ENCODE measurements around the gene IQCM.

Gene IQCM

GRCh38 chr4:149741186-149741831, 74.3 kb downstream of the IQCM start:
- Histone ChIP-seq H3K4me3 (ENCODE audit: low read length in 2 of 2) (no peak overlapping the region), H3K9me3 (ENCODE audit: control insufficient read depth in 2 of 2, low read length in 2 of 2) (no peaks in the 10 kb centered on the region), H3K36me3 (ENCODE audit: control insufficient read depth in 2 of 2, insufficient read depth in 2 of 2, low read length in 2 of 2) (no peaks in the 10 kb centered on the region), H3K4me1 (ENCODE audit: control insufficient read depth, insufficient read depth, low read length) (no peaks in the 10 kb centered on the region), H3K27ac (ENCODE audit: low read length) (no peak overlapping the region), H3K27me3 (ENCODE audit: control insufficient read depth in 1 of 2, insufficient read depth in 2 of 2, low read length in 2 of 2) (no peaks in the 10 kb centered on the region), H3K9ac (ENCODE audit: low read length in 2 of 2) (no peak overlapping the region)

- Histone ChIP-seq H3K9me3 (ENCODE audit: control insufficient read depth in 2 of 2, low read length in 2 of 2) (no peaks in the 10 kb centered on the region), H3K4me3 (ENCODE audit: low read length in 2 of 2) (no peak overlapping the region), H3K4me1 (ENCODE audit: control insufficient read depth, insufficient read depth, low read length) (no peaks in the 10 kb centered on the region), H3K9ac (ENCODE audit: low read length in 2 of 2) (no peak overlapping the region), H3K36me3 (ENCODE audit: control insufficient read depth in 2 of 2, insufficient read depth in 2 of 2, low read length in 2 of 2) (no peaks in the 10 kb centered on the region), H3K27me3 (ENCODE audit: control insufficient read depth in 1 of 2, insufficient read depth in 2 of 2, low read length in 2 of 2) (no peaks in the 10 kb centered on the region), H3K27ac (ENCODE audit: low read length) (no peak overlapping the region)
Observed at GRCh38 chr4:149738156-149738555, 77.5 kb downstream of the IQCM start.

GRCh38 chr4:149735796-149736195, 79.8 kb downstream of the IQCM start:
- Histone ChIP-seq H3K9me3 (ENCODE audit: control insufficient read depth in 2 of 2, low read length in 2 of 2) (no peaks in the 10 kb centered on the region), H3K36me3 (ENCODE audit: control insufficient read depth in 2 of 2, insufficient read depth in 2 of 2, low read length in 2 of 2) (no peaks in the 10 kb centered on the region), H3K9ac (ENCODE audit: low read length in 2 of 2) (no peak overlapping the region)

GRCh38 chr4:149728444-149728843, 87.2 kb downstream of the IQCM start:
- H3K27me3 ChIP-seq (ENCODE audit: control insufficient read depth in 1 of 2, insufficient read depth in 2 of 2, low read length in 2 of 2), result no peaks in the 10 kb centered on the region
- no peaks in the 10 kb centered on the region for H3K36me3 ChIP-seq (ENCODE audit: control insufficient read depth in 2 of 2, insufficient read depth in 2 of 2, low read length in 2 of 2)
- no peak overlapping the region for H3K27ac ChIP-seq (ENCODE audit: low read length)
- H3K9me3 ChIP-seq (ENCODE audit: control insufficient read depth in 2 of 2, low read length in 2 of 2), result no peaks in the 10 kb centered on the region
- H3K9ac ChIP-seq (ENCODE audit: low read length in 2 of 2), result no peak overlapping the region
- H3K4me3 ChIP-seq (ENCODE audit: low read length in 2 of 2), result no peak overlapping the region
- H3K4me1 ChIP-seq (ENCODE audit: control insufficient read depth, insufficient read depth, low read length), result no peaks in the 10 kb centered on the region

More at GRCh38 chr4:149735796-149736195, 79.8 kb downstream of the IQCM start:
- no peaks in the 10 kb centered on the region for H3K27me3 ChIP-seq (ENCODE audit: control insufficient read depth in 1 of 2, insufficient read depth in 2 of 2, low read length in 2 of 2)
- H3K4me3 ChIP-seq (ENCODE audit: low read length in 2 of 2), result no peak overlapping the region
- no peaks in the 10 kb centered on the region for H3K4me1 ChIP-seq (ENCODE audit: control insufficient read depth, insufficient read depth, low read length)
- H3K27ac ChIP-seq (ENCODE audit: low read length), result no peak overlapping the region

GRCh38 chr4:149727663-149728062, 88.0 kb downstream of the IQCM start:
- H3K4me3 ChIP-seq (ENCODE audit: low read length in 2 of 2), result no peak overlapping the region
- no peaks in the 10 kb centered on the region for H3K36me3 ChIP-seq (ENCODE audit: control insufficient read depth in 2 of 2, insufficient read depth in 2 of 2, low read length in 2 of 2)
- H3K4me1 ChIP-seq (ENCODE audit: control insufficient read depth, insufficient read depth, low read length), result no peaks in the 10 kb centered on the region
- no peaks in the 10 kb centered on the region for H3K27me3 ChIP-seq (ENCODE audit: control insufficient read depth in 1 of 2, insufficient read depth in 2 of 2, low read length in 2 of 2)
- no peak overlapping the region for H3K27ac ChIP-seq (ENCODE audit: low read length)
- H3K9me3 ChIP-seq (ENCODE audit: control insufficient read depth in 2 of 2, low read length in 2 of 2), result no peaks in the 10 kb centered on the region
- H3K9ac ChIP-seq (ENCODE audit: low read length in 2 of 2), result no peak overlapping the region

- Histone ChIP-seq H3K27ac (ENCODE audit: low read length) (no peak overlapping the region), H3K4me3 (ENCODE audit: low read length in 2 of 2) (no peak overlapping the region), H3K36me3 (ENCODE audit: control insufficient read depth in 2 of 2, insufficient read depth in 2 of 2, low read length in 2 of 2) (no peaks in the 10 kb centered on the region), H3K9ac (ENCODE audit: low read length in 2 of 2) (no peak overlapping the region), H3K9me3 (ENCODE audit: control insufficient read depth in 2 of 2, low read length in 2 of 2) (no peaks in the 10 kb centered on the region), H3K27me3 (ENCODE audit: control insufficient read depth in 1 of 2, insufficient read depth in 2 of 2, low read length in 2 of 2) (no peaks in the 10 kb centered on the region), H3K4me1 (ENCODE audit: control insufficient read depth, insufficient read depth, low read length) (no peaks in the 10 kb centered on the region)
Observed at GRCh38 chr4:149723065-149723464, 92.6 kb downstream of the IQCM start.

- Histone ChIP-seq H3K27ac (ENCODE audit: low read length) (no peak overlapping the region), H3K9ac (ENCODE audit: low read length in 2 of 2) (no peak overlapping the region), H3K9me3 (ENCODE audit: control insufficient read depth in 2 of 2, low read length in 2 of 2) (no peaks in the 10 kb centered on the region), H3K4me1 (ENCODE audit: control insufficient read depth, insufficient read depth, low read length) (no peaks in the 10 kb centered on the region), H3K27me3 (ENCODE audit: control insufficient read depth in 1 of 2, insufficient read depth in 2 of 2, low read length in 2 of 2) (no peaks in the 10 kb centered on the region), H3K36me3 (ENCODE audit: control insufficient read depth in 2 of 2, insufficient read depth in 2 of 2, low read length in 2 of 2) (no peaks in the 10 kb centered on the region), H3K4me3 (ENCODE audit: low read length in 2 of 2) (no peak overlapping the region)
Observed at GRCh38 chr4:149719806-149720205, 95.8 kb downstream of the IQCM start.

GRCh38 chr4:149719357-149719756, 96.3 kb downstream of the IQCM start:
- no peak overlapping the region for H3K27ac ChIP-seq (ENCODE audit: low read length)
- no peaks in the 10 kb centered on the region for H3K27me3 ChIP-seq (ENCODE audit: control insufficient read depth in 1 of 2, insufficient read depth in 2 of 2, low read length in 2 of 2)
- no peaks in the 10 kb centered on the region for H3K36me3 ChIP-seq (ENCODE audit: control insufficient read depth in 2 of 2, insufficient read depth in 2 of 2, low read length in 2 of 2)
- H3K9ac ChIP-seq (ENCODE audit: low read length in 2 of 2), result no peak overlapping the region
- no peaks in the 10 kb centered on the region for H3K9me3 ChIP-seq (ENCODE audit: control insufficient read depth in 2 of 2, low read length in 2 of 2)
- H3K4me1 ChIP-seq (ENCODE audit: control insufficient read depth, insufficient read depth, low read length), result no peaks in the 10 kb centered on the region
- H3K4me3 ChIP-seq (ENCODE audit: low read length in 2 of 2), result no peak overlapping the region

- no peaks in the 10 kb centered on the region for H3K27me3 ChIP-seq (ENCODE audit: control insufficient read depth in 1 of 2, insufficient read depth in 2 of 2, low read length in 2 of 2)
- H3K36me3 ChIP-seq (ENCODE audit: control insufficient read depth in 2 of 2, insufficient read depth in 2 of 2, low read length in 2 of 2), result no peaks in the 10 kb centered on the region
- no peak overlapping the region for H3K9ac ChIP-seq (ENCODE audit: low read length in 2 of 2)
- H3K4me1 ChIP-seq (ENCODE audit: control insufficient read depth, insufficient read depth, low read length), result no peaks in the 10 kb centered on the region
- H3K27ac ChIP-seq (ENCODE audit: low read length), result no peak overlapping the region
- no peaks in the 10 kb centered on the region for H3K9me3 ChIP-seq (ENCODE audit: control insufficient read depth in 2 of 2, low read length in 2 of 2)
- H3K4me3 ChIP-seq (ENCODE audit: low read length in 2 of 2), result no peak overlapping the region
Observed at GRCh38 chr4:149718500-149718899, 97.1 kb downstream of the IQCM start.

GRCh38 chr4:149716728-149717127, 98.9 kb downstream of the IQCM start:
- Histone ChIP-seq H3K27ac (ENCODE audit: low read length) (no peak overlapping the region), H3K9me3 (ENCODE audit: control insufficient read depth in 2 of 2, low read length in 2 of 2) (no peaks in the 10 kb centered on the region), H3K4me3 (ENCODE audit: low read length in 2 of 2) (no peak overlapping the region), H3K27me3 (ENCODE audit: control insufficient read depth in 1 of 2, insufficient read depth in 2 of 2, low read length in 2 of 2) (no peaks in the 10 kb centered on the region), H3K9ac (ENCODE audit: low read length in 2 of 2) (no peak overlapping the region), H3K36me3 (ENCODE audit: control insufficient read depth in 2 of 2, insufficient read depth in 2 of 2, low read length in 2 of 2) (no peaks in the 10 kb centered on the region), H3K4me1 (ENCODE audit: control insufficient read depth, insufficient read depth, low read length) (peaks cover 3% of the 10 kb centered on the region)

- Histone ChIP-seq H3K9ac (ENCODE audit: low read length in 2 of 2) (no peak overlapping the region), H3K27me3 (ENCODE audit: control insufficient read depth in 1 of 2, insufficient read depth in 2 of 2, low read length in 2 of 2) (no peaks in the 10 kb centered on the region), H3K9me3 (ENCODE audit: control insufficient read depth in 2 of 2, low read length in 2 of 2) (no peaks in the 10 kb centered on the region), H3K27ac (ENCODE audit: low read length) (no peak overlapping the region), H3K4me3 (ENCODE audit: low read length in 2 of 2) (no peak overlapping the region), H3K36me3 (ENCODE audit: control insufficient read depth in 2 of 2, insufficient read depth in 2 of 2, low read length in 2 of 2) (no peaks in the 10 kb centered on the region), H3K4me1 (ENCODE audit: control insufficient read depth, insufficient read depth, low read length) (peaks cover 3% of the 10 kb centered on the region)
Observed at GRCh38 chr4:149715822-149716585, 99.6 kb downstream of the IQCM start.
